SK-N-SH treated with all-trans-retinoic acid at 6 μM for 48 hours (cell line): ENCODE measurements around the gene ECM1.

Source experiments
- ARNTL ChIP-seq: fragments of 450-650 bp; formaldehyde crosslinking; IDR thresholded peaks from 2 replicates; pipeline ENCODE4 v1.5.0; 2020; ENCODE audit warnings: low read depth, mild to moderate bottlenecking, moderate library complexity, borderline replicate concordance
- BACH2 ChIP-seq: fragments of 250-450 bp; sonication (Bioruptor Pico); IDR thresholded peaks from 2 replicates; pipeline ENCODE4 v1.9.0; 2021; ENCODE audit warnings: mild to moderate bottlenecking, borderline replicate concordance
- ESRRG ChIP-seq: fragments of 250-450 bp; sonication (Bioruptor Pico); IDR thresholded peaks from 2 replicates; pipeline ENCODE4 v1.6.1; 2021; ENCODE audit warnings: mild to moderate bottlenecking
- GLIS3 ChIP-seq: fragments of 250-450 bp; sonication (Bioruptor Pico); IDR thresholded peaks from 2 replicates; pipeline ENCODE4 v1.5.0; 2020; ENCODE audit warnings: mild to moderate bottlenecking, moderate library complexity
- ISL1 ChIP-seq: fragments of 250-450 bp; sonication (Bioruptor Pico); IDR thresholded peaks from 2 replicates; pipeline ENCODE4 v2.1.2; 2022; ENCODE audit warnings: mild to moderate bottlenecking, moderate library complexity
- PPARA ChIP-seq: fragments of 250-450 bp; sonication (Bioruptor Pico); IDR thresholded peaks from 2 replicates; pipeline ENCODE4 v1.5.0; 2020; ENCODE audit warnings: mild to moderate bottlenecking, borderline replicate concordance
- RARB ChIP-seq: fragments of 250-450 bp; sonication (Bioruptor Pico); IDR thresholded peaks from 2 replicates; pipeline ENCODE4 v1.8.0; 2021; ENCODE audit warnings: mild to moderate bottlenecking, moderate library complexity
- ZFP3 ChIP-seq: fragments of 250-450 bp; sonication (Bioruptor Pico); IDR thresholded peaks from 2 replicates; pipeline ENCODE4 v1.5.0; 2020; ENCODE audit warnings: mild to moderate bottlenecking, moderate library complexity
- ZFP30 ChIP-seq: fragments of 450-650 bp; formaldehyde crosslinking; IDR thresholded peaks from 2 replicates; pipeline ENCODE4 v1.5.0; 2022; ENCODE audit warnings: mild to moderate bottlenecking, moderate library complexity
- ZNF565 ChIP-seq: fragments of 450-650 bp; formaldehyde crosslinking; conservative IDR thresholded peaks from 2 replicates; pipeline ENCODE4 v1.5.0; 2020; ENCODE audit warnings: low read depth, mild to moderate bottlenecking, moderate library complexity
- ZNF70 ChIP-seq: fragments of 450-650 bp; formaldehyde crosslinking; IDR thresholded peaks from 2 replicates; pipeline ENCODE4 v1.5.0; 2020; ENCODE audit warnings: mild to moderate bottlenecking, moderate library complexity
- TF ChIP-seq, protein P1 (sequence below): fragments of 250-450 bp; sonication (Bioruptor Pico); IDR thresholded peaks from 2 replicates; pipeline ENCODE4 v1.8.0; 2020; ENCODE audit warnings: mild to moderate bottlenecking, moderate library complexity, borderline replicate concordance
- TF ChIP-seq, protein P2 (sequence below): fragments of 250-450 bp; sonication (Bioruptor Pico); IDR thresholded peaks from 2 replicates; pipeline ENCODE4 v1.5.1; 2020; ENCODE audit warnings: low read depth, mild to moderate bottlenecking, moderate library complexity
- TF ChIP-seq, protein P3 (sequence below): fragments of 250-450 bp; sonication (Bioruptor Pico); IDR thresholded peaks from 2 replicates; pipeline ENCODE4 v1.5.1; 2021; ENCODE audit warnings: mild to moderate bottlenecking, moderate library complexity

DNA sequence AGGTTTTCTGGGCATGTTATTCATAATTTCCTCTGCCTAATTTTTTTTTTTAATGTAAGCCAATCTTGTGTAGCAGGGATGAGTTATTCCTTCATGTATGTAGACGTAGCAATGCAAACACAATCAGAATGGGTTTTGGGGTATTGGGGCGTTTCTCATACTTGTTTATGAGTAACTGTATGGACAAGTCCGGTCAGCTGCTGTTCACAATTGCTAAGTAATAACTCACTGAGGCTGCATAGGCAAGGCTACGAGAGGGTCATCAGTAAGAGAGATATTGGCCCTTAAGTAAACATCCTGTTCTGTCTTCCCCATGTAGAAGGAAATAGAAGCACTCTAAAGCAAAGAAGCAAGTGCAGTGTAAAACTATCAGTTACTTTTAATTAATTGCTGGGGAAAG lies 30.2 kb upstream of the ECM1 start:
- TF ChIP-seq, protein P1, sequence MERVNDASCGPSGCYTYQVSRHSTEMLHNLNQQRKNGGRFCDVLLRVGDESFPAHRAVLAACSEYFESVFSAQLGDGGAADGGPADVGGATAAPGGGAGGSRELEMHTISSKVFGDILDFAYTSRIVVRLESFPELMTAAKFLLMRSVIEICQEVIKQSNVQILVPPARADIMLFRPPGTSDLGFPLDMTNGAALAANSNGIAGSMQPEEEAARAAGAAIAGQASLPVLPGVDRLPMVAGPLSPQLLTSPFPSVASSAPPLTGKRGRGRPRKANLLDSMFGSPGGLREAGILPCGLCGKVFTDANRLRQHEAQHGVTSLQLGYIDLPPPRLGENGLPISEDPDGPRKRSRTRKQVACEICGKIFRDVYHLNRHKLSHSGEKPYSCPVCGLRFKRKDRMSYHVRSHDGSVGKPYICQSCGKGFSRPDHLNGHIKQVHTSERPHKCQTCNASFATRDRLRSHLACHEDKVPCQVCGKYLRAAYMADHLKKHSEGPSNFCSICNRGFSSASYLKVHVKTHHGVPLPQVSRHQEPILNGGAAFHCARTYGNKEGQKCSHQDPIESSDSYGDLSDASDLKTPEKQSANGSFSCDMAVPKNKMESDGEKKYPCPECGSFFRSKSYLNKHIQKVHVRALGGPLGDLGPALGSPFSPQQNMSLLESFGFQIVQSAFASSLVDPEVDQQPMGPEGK (CRISPR knock-in tag), result no peak
- no peak for TF ChIP-seq GLIS3 (CRISPR knock-in tag)
- TF ChIP-seq ARNTL (CRISPR knock-in tag), result no peak
- TF ChIP-seq PPARA, result no peak
- TF ChIP-seq, protein P2, sequence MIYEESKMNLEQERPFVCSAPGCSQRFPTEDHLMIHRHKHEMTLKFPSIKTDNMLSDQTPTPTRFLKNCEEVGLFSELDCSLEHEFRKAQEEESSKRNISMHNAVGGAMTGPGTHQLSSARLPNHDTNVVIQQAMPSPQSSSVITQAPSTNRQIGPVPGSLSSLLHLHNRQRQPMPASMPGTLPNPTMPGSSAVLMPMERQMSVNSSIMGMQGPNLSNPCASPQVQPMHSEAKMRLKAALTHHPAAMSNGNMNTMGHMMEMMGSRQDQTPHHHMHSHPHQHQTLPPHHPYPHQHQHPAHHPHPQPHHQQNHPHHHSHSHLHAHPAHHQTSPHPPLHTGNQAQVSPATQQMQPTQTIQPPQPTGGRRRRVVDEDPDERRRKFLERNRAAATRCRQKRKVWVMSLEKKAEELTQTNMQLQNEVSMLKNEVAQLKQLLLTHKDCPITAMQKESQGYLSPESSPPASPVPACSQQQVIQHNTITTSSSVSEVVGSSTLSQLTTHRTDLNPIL, result no peak
- TF ChIP-seq, protein P3, sequence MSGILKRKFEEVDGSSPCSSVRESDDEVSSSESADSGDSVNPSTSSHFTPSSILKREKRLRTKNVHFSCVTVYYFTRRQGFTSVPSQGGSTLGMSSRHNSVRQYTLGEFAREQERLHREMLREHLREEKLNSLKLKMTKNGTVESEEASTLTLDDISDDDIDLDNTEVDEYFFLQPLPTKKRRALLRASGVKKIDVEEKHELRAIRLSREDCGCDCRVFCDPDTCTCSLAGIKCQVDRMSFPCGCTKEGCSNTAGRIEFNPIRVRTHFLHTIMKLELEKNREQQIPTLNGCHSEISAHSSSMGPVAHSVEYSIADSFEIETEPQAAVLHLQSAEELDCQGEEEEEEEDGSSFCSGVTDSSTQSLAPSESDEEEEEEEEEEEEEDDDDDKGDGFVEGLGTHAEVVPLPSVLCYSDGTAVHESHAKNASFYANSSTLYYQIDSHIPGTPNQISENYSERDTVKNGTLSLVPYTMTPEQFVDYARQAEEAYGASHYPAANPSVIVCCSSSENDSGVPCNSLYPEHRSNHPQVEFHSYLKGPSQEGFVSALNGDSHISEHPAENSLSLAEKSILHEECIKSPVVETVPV, result no peak
- no peak for TF ChIP-seq RARB (CRISPR knock-in tag)
- no peak for TF ChIP-seq ZNF70 (CRISPR knock-in tag)
- no peak for TF ChIP-seq ISL1 (CRISPR knock-in tag)
- no peak for TF ChIP-seq ZNF565 (CRISPR knock-in tag)
- TF ChIP-seq ESRRG (CRISPR knock-in tag), result no peak
- no peak for TF ChIP-seq BACH2 (CRISPR knock-in tag)
- TF ChIP-seq ZFP30 (CRISPR knock-in tag), result no peak
- TF ChIP-seq ZFP3, result no peak
